NCI-H2227 (cell line): ENCODE results near the gene SGCA.

Experiments used
- DNase-seq: peaks from one replicate; lab custom pipeline; 2025; ENCODE audit not compliant: unreplicated experiment; lab: John Stamatoyannopoulos, UW

Gene SGCA

DNA sequence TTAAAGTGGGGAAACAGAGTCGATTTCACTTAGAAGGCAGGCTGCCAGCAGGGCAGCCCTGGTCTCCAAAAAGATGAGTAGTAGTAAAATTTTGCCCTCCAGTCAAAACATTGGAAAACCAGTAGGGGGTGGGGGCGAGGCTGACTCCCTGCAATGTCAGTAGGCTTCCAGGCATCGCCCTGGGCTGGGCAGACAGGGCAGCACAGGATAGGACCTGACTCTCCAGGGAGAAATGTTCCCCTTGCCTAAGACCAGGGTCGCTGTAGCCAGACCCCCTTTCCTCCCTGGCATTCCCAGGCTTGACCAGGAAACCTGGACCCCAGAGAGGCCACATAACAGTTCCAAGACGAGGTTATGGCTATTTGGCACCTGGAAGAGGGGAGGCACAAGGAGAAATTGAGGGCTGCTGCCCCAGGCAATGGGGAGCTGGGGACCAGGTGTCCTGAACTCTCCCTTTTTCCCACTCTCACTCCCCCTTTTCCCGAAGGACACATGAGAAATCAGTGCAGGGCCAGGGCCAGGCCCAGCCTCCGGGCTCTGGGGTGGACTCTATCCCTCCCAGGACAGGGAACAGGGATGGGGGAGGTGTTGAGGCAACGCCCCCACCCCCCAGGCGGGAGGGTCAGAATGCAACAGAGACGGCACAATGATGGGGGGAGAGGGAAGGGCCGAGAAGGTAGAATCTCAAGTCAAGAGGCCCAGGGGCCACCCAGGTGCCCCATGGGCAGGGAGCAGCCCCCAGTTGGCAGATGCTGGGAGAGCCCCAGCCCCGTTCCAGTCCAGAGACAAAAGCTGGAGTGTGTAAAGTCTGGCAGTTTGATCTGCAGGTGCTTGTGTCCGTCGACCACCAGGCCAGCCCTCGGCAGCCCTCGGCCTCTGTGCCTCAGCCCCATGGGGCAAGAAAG is 31.3 kb upstream of the SGCA start:
- no peak for DNase-seq

DNA sequence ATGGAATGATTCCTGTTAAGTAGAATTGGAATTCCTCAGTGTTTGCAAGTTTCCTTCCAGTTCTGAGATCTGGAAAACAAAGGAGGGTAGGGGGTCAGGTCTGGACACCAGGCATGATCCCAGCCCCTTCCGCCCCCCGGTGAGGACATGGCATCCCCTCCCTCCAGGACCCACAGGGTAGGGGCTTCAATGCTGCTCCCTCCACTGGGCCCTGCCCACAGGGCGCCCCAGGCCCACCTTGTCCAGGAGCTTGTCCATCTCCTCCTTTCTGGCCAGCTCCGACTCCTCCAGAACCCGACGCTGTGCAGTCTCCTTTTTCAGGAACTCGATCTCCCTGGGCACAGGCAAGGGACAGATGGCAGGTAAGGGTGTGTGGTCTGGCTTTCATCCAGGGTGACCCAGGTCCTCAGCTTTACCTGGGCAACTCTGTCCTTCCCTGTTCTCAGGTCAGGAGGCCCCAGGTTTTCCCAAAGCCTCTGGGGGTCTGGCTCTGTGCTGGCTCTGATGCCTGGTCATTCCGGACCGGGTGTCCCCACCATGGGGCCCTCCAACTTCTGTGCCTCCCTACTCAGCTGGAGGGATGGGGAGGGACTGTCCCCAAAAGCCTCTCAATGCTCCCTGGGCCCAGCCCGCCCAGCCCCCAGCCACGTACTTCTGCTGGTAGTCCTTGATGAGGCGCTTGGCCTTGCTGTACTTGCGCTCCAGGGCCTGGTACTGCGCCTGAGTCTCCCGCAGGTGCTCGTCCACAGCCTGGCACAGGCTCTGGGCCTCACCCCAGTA is 30.3 kb upstream of the SGCA start:
- DNase-seq = no peak

DNA sequence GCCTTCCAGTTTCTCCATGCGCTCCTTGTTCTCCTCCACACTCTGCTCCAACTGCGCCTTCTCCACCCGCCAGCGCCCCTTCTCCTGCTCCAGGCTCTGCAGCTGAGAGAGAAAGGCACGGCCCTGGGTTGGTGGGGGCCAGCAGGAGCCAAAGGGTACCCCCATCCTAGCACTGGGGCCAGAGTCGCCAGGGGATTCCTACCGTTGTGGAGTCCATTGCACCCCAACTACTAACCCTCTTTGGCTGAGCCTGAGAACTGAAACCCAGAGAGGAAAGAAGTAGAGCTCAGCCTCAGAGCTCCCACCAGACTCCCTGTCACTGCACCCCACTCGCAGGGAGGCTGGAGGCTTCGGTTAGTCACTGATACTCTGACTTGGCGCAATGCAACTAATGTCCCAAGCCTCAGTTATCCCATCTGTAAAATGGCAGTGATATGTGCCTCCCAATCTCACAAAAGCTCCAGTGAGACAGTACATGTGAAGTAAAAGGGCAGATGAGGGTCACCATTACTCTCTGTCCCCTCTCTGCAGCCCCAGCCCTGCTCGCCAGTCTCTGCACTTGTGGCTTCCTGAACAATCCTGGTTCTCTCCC is 29.6 kb upstream of the SGCA start:
- no peak for DNase-seq

DNA sequence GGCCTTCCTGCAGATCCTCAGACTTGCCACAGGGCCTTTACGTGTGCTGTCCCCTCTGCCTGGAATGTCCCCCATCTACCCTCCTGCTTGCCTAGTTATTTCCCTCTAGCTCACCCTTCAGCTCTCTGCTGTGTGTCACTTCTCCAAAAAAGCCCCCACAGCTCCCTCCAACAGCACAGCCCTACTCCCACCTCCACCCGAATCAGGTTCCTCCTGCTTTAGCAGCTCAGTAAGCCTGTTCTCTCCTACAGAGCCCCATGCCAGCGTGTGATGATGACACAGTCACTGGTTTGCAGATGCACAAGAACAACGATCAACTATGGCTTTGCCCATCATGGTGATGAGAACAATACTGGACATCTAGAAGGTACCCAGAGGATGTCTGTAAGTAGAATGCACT is 28.8 kb upstream of the SGCA start:
- DNase-seq = no peak

DNA sequence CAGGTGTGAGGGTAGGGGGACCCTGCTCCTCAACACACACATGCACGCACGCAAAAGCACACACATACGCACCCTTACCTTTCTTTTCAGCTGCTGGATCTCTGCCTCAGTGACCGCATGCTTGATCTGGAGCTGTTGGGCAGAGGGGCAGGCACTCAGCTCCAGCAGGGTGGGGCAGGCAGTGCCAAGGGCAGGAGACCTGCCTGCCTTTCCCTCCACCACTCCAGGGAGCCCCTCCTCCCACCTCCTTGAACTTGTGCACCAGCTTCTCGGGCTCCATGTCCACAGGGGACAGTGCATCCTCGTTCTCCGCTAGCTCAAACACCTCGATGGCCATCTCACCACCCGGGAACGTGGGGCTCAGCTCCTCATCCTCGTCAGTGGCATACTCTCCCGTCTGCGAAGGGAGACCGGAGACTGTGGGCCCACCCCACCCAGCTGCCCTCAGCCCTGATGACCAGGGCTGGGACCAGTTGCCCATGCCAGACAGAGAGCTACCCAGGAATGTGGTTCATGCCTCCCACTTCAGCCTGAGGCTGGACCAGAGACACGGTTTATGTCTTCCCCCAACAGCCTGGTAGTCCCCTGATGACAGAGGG is 26.5 kb upstream of the SGCA start:
- DNase-seq = no peak

DNA sequence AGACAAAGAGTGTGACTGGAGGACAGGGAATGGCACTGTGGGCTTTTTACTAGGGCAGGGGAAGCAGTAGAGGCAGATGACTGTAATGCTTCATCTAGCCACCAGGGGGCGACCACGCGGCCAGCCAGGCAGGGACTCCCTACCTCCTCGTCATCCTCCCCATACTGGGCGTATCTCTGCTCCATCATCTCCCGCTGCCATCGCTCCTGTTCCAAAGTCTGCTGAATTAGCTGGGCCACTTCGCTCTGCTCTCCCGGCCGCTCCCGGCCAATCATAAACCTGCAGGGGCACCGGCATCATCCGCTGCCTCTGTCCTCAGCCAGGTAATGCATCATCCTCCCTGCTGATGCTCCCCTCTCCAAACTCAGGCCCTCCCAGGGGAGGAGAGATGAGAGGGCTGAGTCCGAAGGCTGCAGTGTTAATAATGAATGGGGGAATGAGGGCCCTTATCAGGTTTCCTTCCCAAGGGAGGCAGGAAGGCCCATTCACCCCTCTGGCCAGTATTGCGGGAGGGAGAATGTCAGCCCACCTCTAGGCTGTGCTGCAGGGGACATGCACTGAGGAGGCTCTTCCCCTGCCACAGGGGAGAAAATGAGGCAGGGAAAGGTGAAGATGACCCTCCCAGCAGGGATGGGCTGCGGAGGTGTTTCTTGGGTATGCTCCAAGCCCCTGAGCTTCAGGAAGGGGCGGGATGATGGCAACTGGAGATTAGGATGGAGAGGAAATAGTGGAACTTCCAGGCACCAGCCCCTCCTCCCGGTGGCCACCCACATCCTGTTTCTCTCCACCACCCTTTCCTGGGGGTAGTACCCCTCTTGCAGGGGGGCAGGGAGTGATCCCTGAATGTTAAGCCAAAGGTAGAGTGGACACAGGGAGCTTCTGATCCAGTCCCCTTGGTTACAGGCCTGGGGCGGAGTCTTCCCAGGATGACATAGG is 25.6 kb upstream of the SGCA start:
- peak; percentile 70 for DNase-seq

DNA sequence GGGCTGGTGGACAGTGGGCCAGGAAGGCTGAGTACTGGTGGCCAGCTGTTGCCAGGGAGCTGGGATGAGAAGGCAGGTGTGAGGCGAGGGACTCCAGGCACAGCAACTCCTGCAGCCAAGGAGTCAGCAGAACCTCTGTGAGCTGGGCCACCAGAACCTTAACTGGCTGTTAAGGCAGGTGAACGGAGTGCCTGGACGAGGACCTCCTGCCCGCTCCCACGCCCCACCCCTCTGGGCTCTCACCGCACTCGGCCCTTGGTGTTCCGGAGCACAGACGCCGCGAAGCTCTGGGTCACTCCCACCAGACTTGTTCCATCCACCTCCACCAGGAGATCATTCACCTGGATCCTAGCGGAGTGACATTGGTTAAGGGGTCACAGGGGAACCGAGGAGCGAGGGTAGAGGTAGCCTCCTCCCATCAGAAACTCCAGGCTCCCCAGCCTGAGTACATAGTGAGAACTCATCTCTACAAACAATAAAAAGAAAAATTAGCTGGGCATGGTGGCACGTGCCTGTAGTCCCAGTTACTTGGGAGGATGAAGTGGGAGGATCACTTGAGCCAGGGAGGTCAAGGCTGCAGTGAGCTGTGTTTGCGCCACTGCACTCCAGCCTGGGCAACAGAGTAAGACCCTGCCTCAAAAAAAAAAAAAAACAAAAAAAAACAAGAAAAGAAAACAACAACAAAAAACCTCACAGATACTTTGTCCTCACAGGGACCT is 24.6 kb upstream of the SGCA start:
- DNase-seq = no peak

DNA sequence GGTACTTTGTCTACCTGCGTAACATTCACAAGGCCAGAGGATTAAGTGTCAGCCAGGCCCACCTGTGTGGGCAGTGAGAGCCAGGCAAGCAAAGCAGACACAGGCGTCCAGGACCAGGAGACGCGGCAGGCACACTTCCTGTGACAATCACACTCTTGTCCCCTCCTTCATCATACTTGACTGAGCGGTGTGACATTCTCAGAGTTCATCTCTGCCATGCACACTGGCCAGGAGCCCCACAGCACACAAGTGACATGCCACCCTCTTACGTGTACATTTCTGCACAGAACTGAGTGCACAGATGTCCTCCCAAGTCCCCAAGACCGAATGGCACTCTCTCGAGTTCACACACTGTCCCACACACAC is 24.1 kb upstream of the SGCA start:
- no peak for DNase-seq

DNA sequence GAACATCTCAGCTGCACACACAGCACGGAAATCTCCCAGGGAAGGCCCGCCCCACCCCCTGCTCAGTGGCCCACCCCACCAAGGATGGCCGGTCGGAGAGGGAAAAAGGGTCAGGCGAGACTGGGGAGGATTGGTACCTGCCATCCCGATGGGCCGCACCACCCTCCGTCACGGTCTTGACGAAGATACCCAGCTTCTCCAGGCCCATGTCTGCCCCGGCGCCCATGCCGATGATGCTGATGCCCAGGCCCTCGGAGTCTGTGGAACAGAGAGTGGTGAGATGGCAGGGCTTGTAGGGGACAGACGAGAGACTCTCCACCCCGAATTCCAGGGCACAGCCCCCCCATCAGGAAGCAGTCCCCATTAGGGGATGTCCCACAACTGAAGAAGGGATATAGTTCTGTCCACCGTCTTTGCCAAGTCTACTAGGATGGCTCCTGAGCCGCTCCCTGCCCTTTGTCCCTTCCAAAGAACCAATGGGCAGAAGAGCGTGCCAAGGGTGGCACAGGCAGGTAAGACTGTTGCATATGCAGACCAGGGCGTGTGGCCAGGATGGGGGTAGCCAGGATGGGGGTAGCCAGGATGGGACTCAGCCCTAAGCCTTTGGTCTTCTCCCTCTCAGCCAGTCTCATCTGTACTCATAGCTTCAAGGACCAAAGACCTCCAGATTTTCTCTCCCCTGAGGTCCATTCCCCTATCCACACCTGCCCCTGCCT is 22.2 kb upstream of the SGCA start:
- DNase-seq = no peak

DNA sequence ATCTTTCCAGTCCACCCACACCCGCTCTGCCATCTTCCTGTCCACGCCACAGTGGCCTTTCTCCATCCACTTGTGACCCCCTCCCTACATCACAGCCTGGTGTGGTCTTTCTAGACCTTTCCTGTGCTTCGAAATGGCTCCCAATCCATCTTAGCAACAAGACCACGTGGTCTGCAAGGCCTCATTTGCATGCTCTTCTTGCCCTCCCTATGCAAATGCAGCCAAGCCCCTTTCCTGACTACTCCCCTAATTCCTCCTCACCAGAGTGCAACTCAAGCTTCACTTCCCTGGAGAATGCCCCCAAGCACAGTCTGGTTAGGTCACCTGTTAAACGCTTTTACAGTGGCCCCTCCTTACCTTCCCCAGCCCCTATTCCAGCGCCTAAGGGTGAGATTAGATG is 21.4 kb upstream of the SGCA start:
- DNase-seq = no peak

DNA sequence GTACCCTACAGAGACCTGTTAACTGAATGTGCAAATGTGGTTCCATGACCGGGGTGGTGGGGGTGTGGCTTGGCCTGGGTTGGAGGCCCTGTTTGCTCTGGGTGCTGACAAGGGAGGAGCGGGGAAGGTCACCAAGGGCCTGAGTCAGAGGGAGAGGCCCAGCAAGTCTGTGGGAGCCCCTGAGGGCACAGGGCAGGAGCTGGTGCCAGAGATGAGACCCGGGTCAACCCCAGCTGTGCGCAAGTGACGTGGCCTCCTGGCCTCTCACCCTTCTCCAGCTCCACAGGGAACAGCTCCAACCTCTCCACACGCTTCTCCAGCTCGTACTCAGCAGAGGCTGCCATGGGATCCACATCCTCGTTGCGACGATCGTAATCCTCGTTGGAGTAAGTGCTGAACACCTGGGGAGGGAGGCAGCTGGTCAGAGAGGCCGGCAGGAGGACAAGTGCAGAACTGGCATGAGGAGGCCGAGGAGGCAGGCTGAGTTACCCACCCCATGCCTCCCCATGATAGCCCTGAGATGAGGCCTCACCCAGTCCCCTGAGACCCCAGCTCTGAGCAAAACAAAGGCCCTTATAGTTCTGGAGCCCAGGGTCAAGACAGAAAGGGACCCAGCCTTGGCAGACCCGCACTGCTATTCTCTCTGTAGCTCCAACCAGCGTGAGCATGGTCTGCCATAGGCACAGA is 20.8 kb upstream of the SGCA start:
- DNase-seq = no peak

DNA sequence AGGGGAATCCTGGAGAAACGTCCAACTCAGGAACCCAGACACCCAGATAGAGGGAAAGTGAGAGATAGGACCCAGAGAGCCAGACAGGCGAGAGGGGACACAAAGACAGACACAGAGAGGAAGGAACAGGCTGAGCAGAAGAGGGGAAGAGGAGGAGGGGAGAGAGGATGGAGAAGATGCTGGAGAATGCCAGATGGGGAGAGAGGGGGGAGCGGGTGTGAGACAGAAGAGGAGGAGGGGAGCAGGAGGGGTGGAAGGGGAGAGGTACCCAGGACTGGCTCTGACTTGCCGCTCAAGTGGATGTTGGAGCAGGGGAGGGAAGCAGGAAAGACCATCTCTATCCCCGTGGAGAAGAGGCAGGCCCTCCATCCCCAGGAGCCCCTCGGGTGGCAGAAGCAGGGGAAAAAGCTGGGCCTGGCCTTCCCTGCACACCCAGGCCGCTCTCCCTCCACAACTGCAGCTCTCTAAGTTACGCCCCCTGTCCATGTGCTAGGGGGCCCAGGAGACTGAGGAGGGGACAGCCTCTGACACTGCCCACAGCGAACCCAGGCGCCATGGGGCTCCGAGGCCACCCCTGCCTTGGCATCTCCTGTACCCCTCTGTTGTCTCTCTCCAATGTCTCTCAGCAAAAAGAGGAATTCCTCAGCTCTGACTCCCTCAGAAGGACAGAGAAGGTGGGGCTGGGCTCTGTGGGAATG is 20.1 kb upstream of the SGCA start:
- no peak for DNase-seq

DNA sequence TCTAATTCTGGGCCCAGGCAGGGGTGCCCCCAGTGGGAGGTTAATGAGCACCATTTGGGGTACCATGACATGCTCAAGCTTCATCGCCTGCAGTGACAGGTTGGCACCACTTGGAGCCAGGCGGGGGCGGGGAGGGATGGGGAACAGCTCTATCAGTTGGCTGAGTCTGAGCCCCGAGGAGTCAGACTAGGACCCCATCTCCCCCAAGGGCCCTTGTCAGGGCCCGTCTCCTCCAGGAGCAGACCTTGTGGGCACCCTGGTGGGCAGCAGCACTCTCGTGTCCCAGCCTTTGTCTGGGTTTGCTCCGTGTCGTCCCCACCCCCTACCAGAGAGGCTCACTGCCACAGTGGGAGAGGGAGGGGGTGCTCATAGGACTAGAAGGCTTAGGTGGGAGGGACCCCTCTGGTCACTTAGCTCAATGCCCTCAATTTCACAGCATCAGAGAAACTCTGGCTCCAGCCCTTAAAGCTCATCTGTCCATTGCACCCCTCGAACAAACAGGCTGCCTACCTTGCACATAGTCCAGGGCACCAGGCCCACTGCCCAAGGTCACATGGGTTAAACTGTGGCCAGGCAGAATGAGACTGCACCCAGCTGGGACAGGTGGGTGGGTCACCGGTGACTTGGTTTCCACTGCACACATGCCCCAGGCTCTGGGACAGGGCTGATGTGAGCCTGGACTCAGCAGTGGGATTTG is 19.4 kb upstream of the SGCA start:
- no peak for DNase-seq

DNA sequence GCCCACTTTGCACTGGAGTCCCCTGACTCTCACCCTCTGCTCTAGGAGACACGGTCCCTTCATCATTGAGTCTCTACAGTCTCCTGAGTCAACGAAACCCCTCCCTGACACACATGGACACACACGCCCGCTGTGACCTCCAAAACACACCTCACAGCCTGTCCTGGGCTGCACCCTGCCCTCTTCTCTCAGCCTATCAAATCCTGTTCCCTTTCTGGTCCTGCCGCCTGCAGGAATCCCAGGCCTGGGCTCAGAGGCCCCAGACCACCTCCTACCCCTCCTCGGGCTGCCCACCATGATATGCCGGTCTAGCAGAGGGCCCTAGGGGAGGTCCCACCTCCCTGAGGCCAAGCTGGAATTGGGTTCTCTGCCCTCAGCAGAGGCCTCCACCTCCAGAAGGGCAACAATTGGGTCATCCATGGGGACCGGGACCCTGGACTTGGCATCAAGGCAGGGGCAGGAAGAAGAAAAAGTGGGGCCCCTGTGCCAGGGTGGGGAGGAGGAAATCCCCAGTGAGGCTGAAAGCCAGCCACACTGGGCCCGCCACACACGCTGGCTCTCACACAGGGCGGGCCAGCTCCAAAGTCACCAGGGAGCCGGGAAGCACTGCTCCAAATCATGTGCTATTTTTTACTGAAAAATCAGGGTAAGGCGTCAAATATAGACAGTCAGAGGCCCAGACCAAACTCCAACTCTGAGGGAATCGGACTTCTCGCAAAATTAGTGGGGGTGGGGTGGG is 18.7 kb upstream of the SGCA start:
- no peak for DNase-seq

DNA sequence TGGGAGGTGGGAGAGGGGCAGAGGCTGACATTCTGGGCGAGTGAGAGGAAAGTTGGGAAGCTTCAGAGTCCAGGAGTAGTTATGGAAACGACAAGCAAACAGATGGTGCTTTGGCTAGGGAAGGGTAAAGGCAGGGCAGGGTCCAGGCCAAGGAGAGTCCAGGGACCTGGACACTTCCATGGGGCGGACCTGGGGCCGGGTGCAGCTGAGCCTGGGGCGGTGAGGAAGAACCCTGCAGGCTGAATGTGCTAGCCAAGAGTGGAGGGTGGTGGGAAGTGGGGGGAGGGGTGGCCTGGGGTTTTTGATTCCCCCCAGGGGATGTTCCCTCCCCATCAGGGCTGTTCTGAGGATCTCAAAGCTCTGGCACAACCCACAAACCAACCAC is 18.0 kb upstream of the SGCA start:
- no peak for DNase-seq

DNA sequence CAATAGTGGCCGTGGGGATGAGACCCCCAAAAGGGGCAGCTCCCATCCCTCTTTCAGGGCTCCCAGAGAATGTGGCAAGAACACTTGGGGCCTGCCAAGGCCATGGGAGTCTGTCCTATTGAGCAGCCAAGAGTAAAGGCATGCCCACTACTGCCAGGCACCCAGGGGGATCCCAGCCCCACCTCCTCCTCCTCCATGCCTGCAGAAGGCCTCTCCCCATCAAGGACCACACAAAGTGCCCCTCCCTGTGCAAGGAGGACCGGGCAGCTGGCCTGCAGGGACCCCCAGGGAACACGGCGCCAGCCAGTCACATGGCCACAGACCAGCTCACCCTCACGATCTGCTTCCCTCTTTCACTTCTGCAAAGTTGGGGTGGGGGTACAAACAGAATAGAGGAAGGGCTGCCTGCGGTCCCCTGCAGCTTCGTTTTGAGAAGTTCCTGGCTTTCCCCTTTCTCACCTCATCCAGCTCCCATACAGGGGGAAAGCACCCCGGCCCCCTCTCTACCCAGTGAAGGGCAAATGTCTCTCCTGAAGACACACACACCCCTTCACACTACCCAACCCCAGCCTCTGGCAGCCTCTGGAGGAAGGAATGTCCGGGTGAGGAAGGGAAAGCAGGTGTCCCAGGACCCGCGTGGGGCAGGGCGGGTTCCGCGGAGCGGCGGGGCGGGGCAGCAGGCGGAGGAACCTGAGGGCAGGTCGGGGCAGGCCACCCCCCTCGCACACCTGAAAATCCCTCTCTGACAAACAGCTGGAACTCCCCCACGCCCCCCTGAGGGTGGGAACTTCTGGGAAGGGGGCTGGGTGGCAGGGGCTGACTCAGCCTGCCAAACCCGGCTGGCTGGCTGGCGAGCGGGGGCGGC is 17.3 kb upstream of the SGCA start:
- no peak for DNase-seq
